Measurements from ENCODE around the gene CORO7. TPM values are rescaled to one million over a fixed set of nuclear protein-coding genes. Genes with fewer than 3 reads are reported as not detected.
A peak's percentile ranks its signal among the peaks of the same experiment; 100 is the strongest.

Gene CORO7
- total RNA-seq, 2 experiments from 2014 or later, result 167 to 176 TPM

DNA sequence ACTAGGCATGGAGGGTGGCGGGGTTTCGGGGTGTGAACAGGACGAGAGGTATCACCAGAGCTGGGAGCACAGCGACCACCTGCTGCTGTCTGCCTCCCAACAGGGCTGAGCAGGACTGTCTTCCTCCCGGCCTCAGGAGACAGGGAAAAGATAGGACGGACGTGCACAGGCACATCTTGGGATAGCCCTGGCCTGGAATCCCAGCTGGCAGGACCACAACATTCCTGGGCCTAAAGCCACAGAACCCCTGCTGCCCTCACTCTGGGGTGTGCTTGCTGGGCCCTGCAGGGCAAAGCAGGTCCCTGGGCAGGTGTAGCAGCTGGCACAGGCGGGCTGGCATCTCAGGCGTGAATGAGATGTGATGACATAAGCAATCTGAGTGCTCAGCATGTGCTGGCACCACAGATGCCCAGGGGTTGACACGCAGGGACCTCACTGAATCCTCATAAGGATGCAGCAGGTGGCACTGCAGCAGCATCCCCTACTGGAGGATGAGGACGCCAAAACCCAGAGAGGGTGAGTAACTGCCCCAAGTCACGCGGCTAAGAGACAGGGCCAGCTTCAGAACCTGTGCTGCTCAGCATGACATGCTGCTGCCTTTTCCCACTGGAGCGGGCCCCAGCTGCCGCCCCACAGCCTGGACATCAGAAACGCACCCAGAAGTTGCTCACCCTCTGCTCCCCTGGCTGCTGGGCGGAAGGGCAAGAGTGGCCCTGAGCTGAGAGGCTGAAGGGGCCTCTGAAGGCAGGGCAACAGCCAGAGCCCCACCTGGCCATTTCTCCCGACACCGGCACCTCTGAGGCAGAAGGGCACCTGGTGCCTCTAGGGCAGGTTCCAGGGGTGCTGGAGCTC lies 7.1 kb downstream of the CORO7 start:
- peak overlapping the region; percentile 30 for H3K27ac Mint-ChIP-seq
- no peak for ATAC-seq
- ChIA-PET POLR2A (no interaction called here), CTCF (interaction anchor here (0.7 to 1.8 kb wide), 4 partner anchors 8 to 121 kb away, joined by 3 to 6 read pairs (median 4); no protein-coding TSS in a partner anchor)
- peaks cover 34% of the 10 kb centered on the region for H3K4me1 Mint-ChIP-seq (ENCODE audit: low read depth)
- H3K36me3 Mint-ChIP-seq (ENCODE audit: low read depth), result peaks cover 50% of the 10 kb centered on the region
- H3K4me3 Mint-ChIP-seq, result no peak overlapping the region
- no peaks in the 10 kb centered on the region for H3K9me3 Mint-ChIP-seq (ENCODE audit: insufficient read depth)
- H3K27me3 Mint-ChIP-seq (ENCODE audit: low read depth), result no peaks in the 10 kb centered on the region
- DNase-seq, result no peak

DNA sequence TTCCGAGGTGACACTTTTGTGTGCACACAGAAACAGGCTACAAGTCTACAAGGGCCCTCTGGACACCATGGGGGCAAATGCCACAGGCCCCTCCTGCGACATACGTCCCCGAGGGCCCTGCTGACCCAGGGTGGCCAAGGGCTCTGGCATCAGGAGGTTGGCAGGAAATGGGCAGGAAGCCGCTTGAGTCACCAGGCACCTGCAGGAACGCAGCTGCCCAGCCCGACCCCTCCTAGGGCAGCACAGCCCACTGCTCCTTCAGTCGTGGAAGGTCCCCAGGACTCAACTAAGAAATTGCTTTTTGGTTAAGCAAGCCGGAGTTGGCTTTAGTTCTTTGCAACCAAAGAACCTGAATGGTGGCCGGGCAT lies 8.1 kb downstream of the CORO7 start:
- H3K4me1 Mint-ChIP-seq (ENCODE audit: low read depth), result peaks cover 27% of the 10 kb centered on the region
- no peak overlapping the region for H3K27ac Mint-ChIP-seq
- H3K27me3 Mint-ChIP-seq (ENCODE audit: low read depth), result no peaks in the 10 kb centered on the region
- DNase-seq (no peak), ATAC-seq (no peak)
- ChIA-PET CTCF (no interaction called here), POLR2A (no interaction called here)
- no peaks in the 10 kb centered on the region for H3K9me3 Mint-ChIP-seq (ENCODE audit: insufficient read depth)
- H3K36me3 Mint-ChIP-seq (ENCODE audit: low read depth), result peaks cover 49% of the 10 kb centered on the region
- H3K4me3 Mint-ChIP-seq, result no peak overlapping the region

DNA sequence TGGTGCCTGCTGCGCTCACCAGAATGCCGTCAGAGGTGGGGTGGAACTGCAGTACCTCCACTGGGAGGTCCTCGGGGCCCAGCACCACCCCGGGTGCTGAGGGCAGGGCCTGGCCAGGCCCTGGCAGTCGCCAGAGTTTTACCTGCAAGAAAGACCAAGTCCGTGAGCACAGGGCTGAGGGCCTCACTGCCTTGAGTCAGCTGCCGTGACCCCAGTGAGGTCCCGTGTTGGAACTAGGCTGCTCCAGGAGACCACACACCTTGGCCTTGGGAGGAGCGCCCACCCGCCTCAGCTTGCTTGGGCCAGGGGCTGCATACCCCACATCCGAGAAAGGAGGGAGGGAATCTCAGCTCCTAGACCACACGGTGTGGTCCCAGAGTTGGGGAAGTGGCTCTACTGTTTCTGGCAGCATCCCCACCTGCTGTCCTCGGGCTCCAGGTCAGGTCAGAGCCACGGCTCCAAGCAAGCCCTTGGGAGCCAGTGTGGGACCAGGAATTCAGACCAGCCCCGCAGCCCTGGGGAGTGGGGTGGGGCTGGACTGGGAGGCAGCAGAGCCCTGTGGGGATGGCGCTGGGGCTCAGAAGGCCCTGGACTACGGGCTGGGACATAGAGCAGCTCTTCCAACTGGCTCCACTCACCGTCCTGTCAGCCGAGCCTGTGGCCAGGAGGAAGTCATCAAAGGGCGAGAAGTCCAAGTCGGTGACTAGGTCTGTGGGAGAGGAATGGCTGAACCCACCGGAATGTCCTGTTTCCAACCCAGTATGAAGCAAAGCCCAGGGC lies 8.7 kb downstream of the CORO7 start:
- no peaks in the 10 kb centered on the region for H3K9me3 Mint-ChIP-seq (ENCODE audit: insufficient read depth)
- no peaks in the 10 kb centered on the region for H3K27me3 Mint-ChIP-seq (ENCODE audit: low read depth)
- CTCF ChIA-PET, result no interaction called here
- no peak overlapping the region for H3K4me3 Mint-ChIP-seq
- no peak overlapping the region for H3K27ac Mint-ChIP-seq
- H3K36me3 Mint-ChIP-seq (ENCODE audit: low read depth), result peaks cover 46% of the 10 kb centered on the region
- DNase-seq (no peak), ATAC-seq (no peak)
- H3K4me1 Mint-ChIP-seq (ENCODE audit: low read depth), result peaks cover 22% of the 10 kb centered on the region
- POLR2A ChIA-PET, result no interaction called here

DNA sequence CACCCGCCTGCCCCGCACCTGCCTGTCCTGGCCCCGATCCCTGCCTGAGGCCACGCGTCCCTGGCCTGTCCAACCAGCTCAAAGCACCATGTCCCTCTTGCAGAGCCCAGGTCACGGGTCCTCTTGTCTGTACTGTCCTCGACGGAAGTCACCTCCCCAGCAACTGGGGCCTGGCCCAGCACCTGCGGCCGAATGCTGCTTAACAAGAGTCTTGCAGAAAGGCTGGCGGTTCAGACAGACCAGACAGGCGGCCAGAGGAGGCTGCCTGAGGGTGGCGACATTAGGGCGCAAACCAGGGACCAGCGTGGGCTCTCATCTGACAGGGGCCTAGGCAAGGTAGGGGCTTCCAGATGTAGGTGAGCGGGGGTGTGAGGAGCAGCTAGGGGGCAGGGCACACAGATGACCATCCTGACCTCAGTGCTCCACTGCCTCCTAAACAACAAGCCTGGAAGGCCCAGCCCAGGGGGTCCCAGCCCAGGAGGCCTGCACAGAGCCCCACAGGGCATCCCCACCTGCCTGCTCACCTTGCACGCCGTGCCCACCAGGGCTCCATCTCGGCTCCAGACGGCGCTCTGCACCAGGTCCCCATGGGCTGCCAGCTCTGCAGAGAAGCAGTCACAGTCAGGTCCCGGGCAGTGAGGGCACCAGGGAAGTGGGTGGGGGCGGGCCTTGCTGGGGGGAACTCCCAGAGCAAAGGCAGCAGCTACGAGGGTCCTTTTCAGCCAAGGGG lies 11.3 kb downstream of the CORO7 start:
- ChIA-PET POLR2A (no interaction called here), CTCF (interaction anchor here (0.6 to 3.4 kb wide), 8 partner anchors 9 to 77 kb away, joined by 3 to 40 read pairs (median 4); partner anchors contain the start of gene CORO7)
- H3K9me3 Mint-ChIP-seq (ENCODE audit: insufficient read depth), result no peaks in the 10 kb centered on the region
- H3K4me1 Mint-ChIP-seq (ENCODE audit: low read depth), result peaks cover 6% of the 10 kb centered on the region
- H3K27ac Mint-ChIP-seq, result no peak overlapping the region
- H3K27me3 Mint-ChIP-seq (ENCODE audit: low read depth), result no peaks in the 10 kb centered on the region
- no peak for ATAC-seq
- H3K36me3 Mint-ChIP-seq (ENCODE audit: low read depth), result peaks cover 43% of the 10 kb centered on the region
- no peak for DNase-seq
- no peak overlapping the region for H3K4me3 Mint-ChIP-seq

DNA sequence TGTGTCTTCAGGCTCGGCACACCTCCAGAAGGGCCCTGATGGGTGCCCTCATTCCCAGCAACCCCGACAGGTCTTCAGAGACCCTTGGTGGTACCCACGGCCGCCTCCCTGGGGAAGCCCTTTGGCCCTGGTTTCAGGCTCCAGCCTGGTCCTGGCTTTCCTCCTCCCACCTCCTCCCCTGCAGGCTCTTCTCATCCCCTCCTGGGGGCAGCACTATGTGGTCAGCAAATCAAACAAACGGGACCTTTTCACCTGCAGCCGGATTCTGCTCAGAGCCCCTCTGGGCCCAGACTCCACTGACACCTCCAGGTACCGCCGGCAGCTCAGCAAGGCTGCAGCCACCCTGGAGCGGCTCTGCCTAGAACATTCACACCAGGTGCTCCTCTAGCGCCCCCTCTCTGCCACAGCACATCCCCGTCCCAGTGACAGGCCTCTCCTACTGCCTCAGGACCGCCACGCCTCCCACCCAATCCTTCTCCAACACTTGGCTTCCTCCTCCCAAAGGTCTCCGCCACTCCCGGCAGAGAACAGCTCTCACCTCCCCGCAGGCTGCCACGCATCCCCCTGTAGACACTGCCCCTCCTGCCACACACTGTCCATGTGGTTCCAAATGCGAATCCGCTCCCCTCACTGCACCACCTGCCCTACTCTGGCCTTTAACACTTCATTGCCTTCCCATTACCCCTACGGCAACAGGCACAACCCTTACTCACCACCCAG lies 12.0 kb downstream of the CORO7 start:
- Mint-ChIP-seq H3K9me3 (ENCODE audit: insufficient read depth) (no peaks in the 10 kb centered on the region), H3K27me3 (ENCODE audit: low read depth) (no peaks in the 10 kb centered on the region), H3K4me3 (no peak overlapping the region), H3K4me1 (ENCODE audit: low read depth) (peaks cover 5% of the 10 kb centered on the region), H3K27ac (peak overlapping the region; percentile 23), H3K36me3 (ENCODE audit: low read depth) (peaks cover 46% of the 10 kb centered on the region)
- ChIA-PET POLR2A (interaction anchor here (1.3 to 1.8 kb wide), 2 partner anchors 9 to 11 kb away, joined by 4 to 8 read pairs; partner anchors contain the start of gene CORO7), CTCF (interaction anchor here (0.6 to 3.4 kb wide), 13 partner anchors 10 to 212 kb away, joined by 3 to 40 read pairs (median 7); partner anchors contain the start of genes PAM16 and TFAP4)
- DNase-seq (peak; percentile 54), ATAC-seq (peak; percentile 36)

DNA sequence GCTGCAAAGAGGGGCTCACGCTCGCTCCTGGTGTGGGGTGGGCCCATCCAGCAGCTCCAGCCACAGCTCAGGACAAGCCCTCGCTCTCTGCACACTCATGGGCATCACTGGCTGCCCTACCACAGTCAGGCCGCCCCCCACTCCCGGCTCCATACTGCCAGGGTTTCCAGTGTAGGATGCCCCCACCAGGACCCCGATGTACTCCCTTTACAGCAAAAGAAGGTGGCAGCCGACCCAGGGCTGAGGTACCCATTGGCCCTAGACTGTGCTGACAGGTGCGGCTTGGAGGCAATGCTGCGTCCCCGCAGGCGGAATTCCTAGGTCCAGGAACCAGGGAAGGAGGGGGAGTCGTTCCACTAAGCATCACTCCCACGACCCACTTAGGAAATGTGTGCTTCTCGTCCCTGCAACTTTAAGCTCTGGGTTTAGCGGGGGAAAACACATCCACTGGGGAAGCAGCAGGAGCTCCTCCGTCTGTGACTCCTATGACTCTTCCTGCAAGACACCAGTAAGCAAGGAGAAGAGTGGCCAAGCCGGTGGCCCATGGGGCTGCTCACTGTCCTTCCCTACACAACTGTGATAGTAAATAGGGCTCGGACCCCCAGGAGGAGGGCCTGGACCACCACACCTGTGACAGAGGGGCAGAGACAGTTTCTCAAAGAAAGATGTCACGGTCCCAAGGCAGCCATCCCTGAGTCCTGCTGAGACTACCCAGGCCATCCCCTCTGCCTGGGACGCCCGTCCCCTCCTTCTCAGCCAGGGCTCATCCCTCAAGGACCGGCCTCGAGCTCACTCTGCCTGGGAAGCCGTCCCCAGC lies 13.1 kb downstream of the CORO7 start:
- peaks cover 47% of the 10 kb centered on the region for H3K36me3 Mint-ChIP-seq (ENCODE audit: low read depth)
- H3K27ac Mint-ChIP-seq, result peak overlapping the region; percentile 30
- no peak overlapping the region for H3K4me3 Mint-ChIP-seq
- ATAC-seq, result no peak
- CTCF ChIA-PET, result interaction anchor here (0.7 to 3.4 kb wide), 26 partner anchors 10 to 496 kb away, joined by 3 to 40 read pairs (median 5); partner anchors contain the start of genes PAM16 and TFAP4
- POLR2A ChIA-PET, result interaction anchor here (0.7 to 1.8 kb wide), 4 partner anchors 10 to 143 kb away, joined by 3 to 8 read pairs (median 4); partner anchors contain the start of gene CORO7
- H3K9me3 Mint-ChIP-seq (ENCODE audit: insufficient read depth), result no peaks in the 10 kb centered on the region
- no peak for DNase-seq
- peaks cover 5% of the 10 kb centered on the region for H3K4me1 Mint-ChIP-seq (ENCODE audit: low read depth)
- H3K27me3 Mint-ChIP-seq (ENCODE audit: low read depth), result no peaks in the 10 kb centered on the region

DNA sequence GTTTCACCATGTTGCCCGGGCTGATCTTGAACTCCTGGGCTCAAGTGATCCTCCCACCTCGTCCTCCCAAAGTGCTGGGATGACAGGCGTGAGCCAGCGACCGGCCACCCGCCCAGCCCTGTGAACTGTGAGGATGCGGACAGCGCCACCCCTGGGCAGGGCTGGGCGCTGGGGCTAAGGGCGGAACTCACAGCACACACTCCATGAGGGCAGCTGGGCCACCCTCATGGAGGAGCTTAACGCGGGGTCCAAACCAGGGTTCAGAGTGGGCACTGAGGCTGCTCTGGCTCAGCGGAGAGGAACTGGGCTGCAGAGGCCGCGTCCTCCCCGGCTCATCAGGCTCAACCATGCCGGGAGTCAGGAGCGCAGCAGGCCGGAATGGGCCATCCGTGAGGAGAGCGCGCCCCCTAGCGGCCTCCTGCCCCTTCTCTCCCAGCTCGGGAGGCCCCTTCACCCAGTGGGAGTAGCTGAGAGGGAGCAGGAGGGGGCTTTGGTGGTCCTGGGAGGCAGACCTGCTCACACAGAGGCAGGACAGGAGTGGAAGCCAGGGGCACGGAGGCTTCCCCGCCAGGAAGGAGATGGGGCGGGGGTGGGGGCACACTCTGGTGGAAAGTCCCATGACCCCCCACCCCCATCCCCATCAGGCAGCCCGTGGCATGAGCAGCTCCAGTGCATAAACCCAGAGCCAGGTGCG lies 13.8 kb downstream of the CORO7 start:
- Mint-ChIP-seq H3K4me1 (ENCODE audit: low read depth) (peaks cover 5% of the 10 kb centered on the region), H3K9me3 (ENCODE audit: insufficient read depth) (no peaks in the 10 kb centered on the region), H3K27me3 (ENCODE audit: low read depth) (no peaks in the 10 kb centered on the region), H3K27ac (no peak overlapping the region), H3K36me3 (ENCODE audit: low read depth) (peaks cover 46% of the 10 kb centered on the region), H3K4me3 (no peak overlapping the region)
- ATAC-seq, result peak; percentile 57
- CTCF ChIA-PET, result interaction anchor here (0.7 to 3.4 kb wide), 27 partner anchors 9 to 496 kb away, joined by 3 to 40 read pairs (median 4); partner anchors contain the start of genes CORO7, PAM16 and TFAP4
- peak; percentile 72 for DNase-seq
- POLR2A ChIA-PET, result interaction anchor here (0.7 to 1.8 kb wide), 3 partner anchors 11 to 143 kb away, joined by 3 to 8 read pairs (median 3); partner anchors contain the start of gene CORO7

DNA sequence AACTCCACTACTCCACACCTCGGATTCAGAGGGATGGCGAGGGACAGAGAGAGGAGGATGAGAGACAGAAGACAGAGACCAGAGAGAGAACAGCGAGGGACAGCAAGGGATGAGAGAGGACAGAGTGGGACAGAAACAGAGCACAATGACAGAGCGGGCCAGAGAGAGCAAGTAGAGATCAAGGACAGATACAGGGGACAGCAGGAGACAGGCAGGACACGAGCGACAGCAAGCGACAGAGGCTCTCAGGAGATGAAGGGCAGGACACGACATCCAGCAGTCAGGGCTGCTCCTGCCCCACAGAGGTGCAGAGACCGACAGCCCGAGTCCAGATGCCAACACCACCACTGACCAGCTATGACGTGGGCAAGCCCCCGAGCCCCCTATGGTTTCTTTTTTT lies 14.9 kb downstream of the CORO7 start:
- peaks cover 5% of the 10 kb centered on the region for H3K4me1 Mint-ChIP-seq (ENCODE audit: low read depth)
- ATAC-seq (no peak), DNase-seq (no peak)
- ChIA-PET POLR2A (interaction anchor here (0.6 kb wide), 1 partner anchor 14 kb away, joined by 3 read pairs; no protein-coding TSS in a partner anchor), CTCF (interaction anchor here (1.1 to 3.4 kb wide), 11 partner anchors 8 to 497 kb away, joined by 3 to 40 read pairs (median 6); partner anchors contain the start of genes CORO7 and PAM16)
- H3K4me3 Mint-ChIP-seq, result no peak overlapping the region
- peaks cover 46% of the 10 kb centered on the region for H3K36me3 Mint-ChIP-seq (ENCODE audit: low read depth)
- H3K9me3 Mint-ChIP-seq (ENCODE audit: insufficient read depth), result no peaks in the 10 kb centered on the region
- no peak overlapping the region for H3K27ac Mint-ChIP-seq
- no peaks in the 10 kb centered on the region for H3K27me3 Mint-ChIP-seq (ENCODE audit: low read depth)

DNA sequence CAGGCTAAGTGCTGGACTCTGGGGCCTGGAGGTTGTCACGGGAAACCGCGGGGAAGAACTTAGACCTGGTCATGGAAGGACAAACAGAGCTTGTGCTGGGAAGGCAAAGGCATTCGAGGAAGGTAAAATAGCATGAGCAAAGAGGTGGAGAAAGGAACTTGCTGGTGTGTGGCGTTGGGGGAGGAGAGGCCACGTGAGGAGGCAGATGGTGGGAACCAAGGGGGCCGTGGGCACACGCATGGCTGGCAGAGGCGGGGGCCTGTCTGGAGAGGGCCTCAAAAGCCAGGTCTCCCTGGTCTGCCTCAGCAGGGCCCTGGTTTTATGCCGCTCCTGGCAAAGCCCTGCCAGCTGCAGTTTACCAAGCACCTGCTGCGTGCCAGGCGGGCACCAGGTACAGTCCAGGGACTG lies 15.3 kb downstream of the CORO7 start:
- no peak overlapping the region for H3K4me3 Mint-ChIP-seq
- no peaks in the 10 kb centered on the region for H3K9me3 Mint-ChIP-seq (ENCODE audit: insufficient read depth)
- ChIA-PET POLR2A (interaction anchor here (0.6 kb wide), 1 partner anchor 14 kb away, joined by 3 read pairs; no protein-coding TSS in a partner anchor), CTCF (interaction anchor here (1.2 to 3.4 kb wide), 3 partner anchors 8 to 112 kb away, joined by 3 to 23 read pairs (median 3); no protein-coding TSS in a partner anchor)
- no peak for ATAC-seq
- H3K27ac Mint-ChIP-seq, result no peak overlapping the region
- H3K4me1 Mint-ChIP-seq (ENCODE audit: low read depth), result peaks cover 5% of the 10 kb centered on the region
- no peak for DNase-seq
- H3K27me3 Mint-ChIP-seq (ENCODE audit: low read depth), result no peaks in the 10 kb centered on the region
- peaks cover 46% of the 10 kb centered on the region for H3K36me3 Mint-ChIP-seq (ENCODE audit: low read depth)
